ENCODE results near the gene UQCR11.

The UQCR11 gene

GRCh38 chr19:1561236-1561842 lies 43.9 kb downstream of the UQCR11 start:
- no peak for TF ChIP-seq CEBPB (IDR thresholded peaks at IDR 0.05)
- TF ChIP-seq MAX (IDR thresholded peaks at IDR 0.05) = no peak
- no peak for TF ChIP-seq TEAD4 (IDR thresholded peaks at IDR 0.05)
- TF ChIP-seq FOXM1 (IDR thresholded peaks at IDR 0.05; ENCODE audit: borderline replicate concordance, low read depth) = no peak
- TF ChIP-seq EGR1 (IDR thresholded peaks at IDR 0.05) = no peak
- TF ChIP-seq, protein P1, sequence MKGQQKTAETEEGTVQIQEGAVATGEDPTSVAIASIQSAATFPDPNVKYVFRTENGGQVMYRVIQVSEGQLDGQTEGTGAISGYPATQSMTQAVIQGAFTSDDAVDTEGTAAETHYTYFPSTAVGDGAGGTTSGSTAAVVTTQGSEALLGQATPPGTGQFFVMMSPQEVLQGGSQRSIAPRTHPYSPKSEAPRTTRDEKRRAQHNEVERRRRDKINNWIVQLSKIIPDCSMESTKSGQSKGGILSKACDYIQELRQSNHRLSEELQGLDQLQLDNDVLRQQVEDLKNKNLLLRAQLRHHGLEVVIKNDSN (IDR thresholded peaks at IDR 0.05) = no peak
- no peak for TF ChIP-seq TAF1 (IDR thresholded peaks at IDR 0.05; ENCODE audit: low read depth)
- no peak for TF ChIP-seq REST (IDR thresholded peaks at IDR 0.05; ENCODE audit: low read depth)
- TF ChIP-seq ZBTB7A (IDR thresholded peaks at IDR 0.05; ENCODE audit: low read depth) = no peak
- TF ChIP-seq NFIC (IDR thresholded peaks at IDR 0.05) = no peak

- no peak for TF ChIP-seq EGR1 (IDR thresholded peaks at IDR 0.05)
Measured at GRCh38 chr19:1560286-1560882, 44.9 kb downstream of the UQCR11 start.

GRCh38 chr19:1558552-1558951 lies 46.7 kb downstream of the UQCR11 start:
- TF ChIP-seq CREB1 (IDR thresholded peaks at IDR 0.05; ENCODE audit: low read depth) (no peak), RAD21 (IDR thresholded peaks at IDR 0.05; ENCODE audit: low read depth) (no peak), REST (IDR thresholded peaks at IDR 0.05; ENCODE audit: low read depth) (no peak), EP300 (IDR thresholded peaks at IDR 0.05; ENCODE audit: borderline replicate concordance) (no peak), CEBPB (IDR thresholded peaks at IDR 0.05) (no peak), TAF1 (IDR thresholded peaks at IDR 0.05; ENCODE audit: low read depth) (no peak), ZBTB7A (IDR thresholded peaks at IDR 0.05; ENCODE audit: low read depth) (no peak), MAX (IDR thresholded peaks at IDR 0.05) (no peak), FOXM1 (IDR thresholded peaks at IDR 0.05; ENCODE audit: borderline replicate concordance, low read depth) (no peak), TEAD4 (IDR thresholded peaks at IDR 0.05) (no peak), TCF12 (IDR thresholded peaks at IDR 0.05; ENCODE audit: low read depth) (no peak), NFIC (IDR thresholded peaks at IDR 0.05) (no peak), EGR1 (IDR thresholded peaks at IDR 0.05) (no peak), YY1 (IDR thresholded peaks at IDR 0.05; ENCODE audit: low read depth) (no peak)
- TF ChIP-seq, protein P1 (IDR thresholded peaks at IDR 0.05) = no peak

- TF ChIP-seq, protein P1 (IDR thresholded peaks at IDR 0.05) = no peak
- TF ChIP-seq RAD21 (IDR thresholded peaks at IDR 0.05; ENCODE audit: low read depth) (no peak), TEAD4 (IDR thresholded peaks at IDR 0.05) (no peak), CREB1 (IDR thresholded peaks at IDR 0.05; ENCODE audit: low read depth) (no peak), EP300 (IDR thresholded peaks at IDR 0.05; ENCODE audit: borderline replicate concordance) (no peak)
Measured at GRCh38 chr19:1556390-1557070, 48.7 kb downstream of the UQCR11 start.

GRCh38 chr19:1555487-1556389 lies 49.5 kb downstream of the UQCR11 start:
- TF ChIP-seq, protein P1 (IDR thresholded peaks at IDR 0.05) = no peak
- TF ChIP-seq CREB1 (IDR thresholded peaks at IDR 0.05; ENCODE audit: low read depth) (no peak), RAD21 (IDR thresholded peaks at IDR 0.05; ENCODE audit: low read depth) (no peak), EGR1 (IDR thresholded peaks at IDR 0.05) (no peak), CEBPB (IDR thresholded peaks at IDR 0.05) (no peak), EP300 (IDR thresholded peaks at IDR 0.05; ENCODE audit: borderline replicate concordance) (no peak), TCF12 (IDR thresholded peaks at IDR 0.05; ENCODE audit: low read depth) (no peak), NFIC (IDR thresholded peaks at IDR 0.05) (no peak)
